ENCODE data around the gene LENEP. TPM values are rescaled to one million over a fixed set of nuclear protein-coding genes. Genes with fewer than 3 reads are reported as not detected.
A peak's percentile ranks its signal among the peaks of the same experiment; 100 is the strongest.

LENEP gene
- total RNA-seq, 1 experiment from 2014 or later = 0.42 TPM

GRCh38 chr1:154962795-154963330 is 30.5 kb upstream of the LENEP start:
- ATAC-seq (no peak), DNase-seq (ENCODE audit: low read depth, low spot score) (no peak)
- ChIA-PET POLR2A (interaction anchor here (1.0 to 2.4 kb wide), 2 partner anchors 9 to 31 kb away, joined by 3 to 38 read pairs; partner anchors contain the start of genes CKS1B, LENEP and SHC1), RAD21 (ENCODE audit: low non-redundant PET in 1 of 2, low total read pairs in 2 of 2, uncharacterized antibody in 2 of 2, unreplicated experiment in 2 of 2) (no interaction called here), CTCF (interaction anchor here (2.5 kb wide), 1 partner anchor 8 kb away, joined by 15 read pairs; the partner anchor contains the start of gene SHC1)
- Histone ChIP-seq H3K27me3 (ENCODE audit: insufficient read depth, low read length) (no peaks in the 10 kb centered on the region), H3K4me1 (ENCODE audit: control insufficient read depth in 1 of 2, insufficient read depth in 2 of 2, low read length in 2 of 2) (peaks cover 13 to 36% of the 10 kb centered on the region in 2 experiments), H3K9me3 (ENCODE audit: control insufficient read depth in 1 of 2, insufficient read depth in 1 of 2, low read depth in 1 of 2, low read length in 2 of 2) (no peaks in the 10 kb centered on the region), H2AFZ (ENCODE audit: low read depth, low read length, poor library complexity, severe bottlenecking) (no peak overlapping the region), H3K9ac (ENCODE audit: low read length) (peak overlapping the region; percentile 78), H3K79me2 (ENCODE audit: insufficient read depth, low read length) (peaks cover 38% of the 10 kb centered on the region), H3K9me2 (ENCODE audit: insufficient read depth) (no peaks in the 10 kb centered on the region), H3K4me2 (ENCODE audit: low read length) (peak overlapping the region; percentile 82), H3K27ac (ENCODE audit: low read depth, low read length) (peak overlapping the region; percentile 92), H4K20me1 (ENCODE audit: insufficient read depth) (no peaks in the 10 kb centered on the region), H3K4me3 (replicated peaks in 1 of 2; ENCODE audit: low read depth in 1 of 2, low read length in 2 of 2) (peak overlapping the region; percentile 64 to 80), H3K36me3 (ENCODE audit: control insufficient read depth in 1 of 2, insufficient read depth in 2 of 2, low read length in 2 of 2) (peaks cover 27 to 53% of the 10 kb centered on the region in 2 experiments; a peak in 3 of 4 replicates)
- TF ChIP-seq EGR1 (IDR thresholded peaks at IDR 0.05; ENCODE audit: low read depth) (no peak), ZNF274 (IDR thresholded peaks at IDR 0.05; ENCODE audit: low read depth, low read length) (no peak), SRF (IDR thresholded peaks at IDR 0.05; ENCODE audit: low read depth) (no peak), ATF3 (IDR thresholded peaks at IDR 0.05) (no peak), CEBPB (IDR thresholded peaks at IDR 0.05; ENCODE audit: low read depth) (no peak), FOSL1 (IDR thresholded peaks at IDR 0.05; ENCODE audit: low read depth) (no peak), ELF1 (IDR thresholded peaks at IDR 0.05; ENCODE audit: borderline replicate concordance, low read depth) (no peak)
- intact Hi-C loops (cut with micrococcal nuclease) = loop anchor here (5.0 kb wide), 1 partner anchor 34 kb away; no protein-coding TSS in a partner anchor
- no TSS peak for BruUV-seq (replicated peaks)

GRCh38 chr1:154963643-154964042 is 29.7 kb upstream of the LENEP start:
- BruUV-seq (replicated peaks) = no TSS peak
- no peak overlapping the region for H3K4me2 ChIP-seq (ENCODE audit: low read length)
- ChIA-PET POLR2A (interaction anchor here (1.0 kb wide), 1 partner anchor 9 kb away, joined by 3 read pairs; no protein-coding TSS in a partner anchor), RAD21 (ENCODE audit: low non-redundant PET in 1 of 2, low total read pairs in 2 of 2, uncharacterized antibody in 2 of 2, unreplicated experiment in 2 of 2) (no interaction called here), CTCF (no interaction called here)
- H4K20me1 ChIP-seq (ENCODE audit: insufficient read depth) = no peaks in the 10 kb centered on the region
- ATAC-seq = no peak
- H3K9me2 ChIP-seq (ENCODE audit: insufficient read depth) = no peaks in the 10 kb centered on the region
- TF ChIP-seq SRF (IDR thresholded peaks at IDR 0.05; ENCODE audit: low read depth) = no peak
- no peak for TF ChIP-seq YY1 (IDR thresholded peaks at IDR 0.05; ENCODE audit: extremely low read depth, insufficient replicate concordance, low read depth, low read length)
- TF ChIP-seq SP1 (IDR thresholded peaks at IDR 0.05; ENCODE audit: low read depth) = no peak
- no peak for TF ChIP-seq JUND (IDR thresholded peaks at IDR 0.05)
- no peak for TF ChIP-seq ZFX (IDR thresholded peaks at IDR 0.05)
- H3K27me3 ChIP-seq (ENCODE audit: insufficient read depth, low read length) = no peaks in the 10 kb centered on the region
- no peak overlapping the region for H3K9ac ChIP-seq (ENCODE audit: low read length)
- H3K36me3 ChIP-seq (ENCODE audit: control insufficient read depth in 1 of 2, insufficient read depth in 2 of 2, low read length in 2 of 2) = peaks cover 27 to 55% of the 10 kb centered on the region in 2 experiments; a peak in 3 of 4 replicates
- peaks cover 13 to 37% of the 10 kb centered on the region in 2 experiments for H3K4me1 ChIP-seq (ENCODE audit: control insufficient read depth in 1 of 2, insufficient read depth in 2 of 2, low read length in 2 of 2)
- peaks cover 46% of the 10 kb centered on the region for H3K79me2 ChIP-seq (ENCODE audit: insufficient read depth, low read length)
- no peak overlapping the region for H3K4me3 ChIP-seq (replicated peaks in 1 of 2; ENCODE audit: low read depth in 1 of 2, low read length in 2 of 2)
- no peaks in the 10 kb centered on the region for H3K9me3 ChIP-seq (ENCODE audit: control insufficient read depth in 1 of 2, insufficient read depth in 1 of 2, low read depth in 1 of 2, low read length in 2 of 2)
- no peak overlapping the region for H2AFZ ChIP-seq (ENCODE audit: low read depth, low read length, poor library complexity, severe bottlenecking)
- no peak overlapping the region; the same call in 1 of the 2 replicates for H3K27ac ChIP-seq (ENCODE audit: low read depth, low read length)
- intact Hi-C loops (cut with micrococcal nuclease) = loop anchor here (5.0 kb wide), 1 partner anchor 34 kb away; no protein-coding TSS in a partner anchor
- DNase-seq (ENCODE audit: low read depth, low spot score) = no peak

Measured in HCT116 (cell line).